HG02938 (cell line): Measurements from ENCODE around the gene PJVK.
"Not testable (repeated sequence)": the region's sequence is repeated elsewhere in the genome, so short reads cannot be mapped to it uniquely, and the experiment has no call there.

Source experiments
- ATAC-seq: cut with Tn5 transposase; IDR thresholded peaks from one replicate; pipeline ENCODE4 v1.9.1; 2021; ENCODE audit warnings: mild to moderate bottlenecking, moderate library complexity; ENCODE audit not compliant: unreplicated experiment

The PJVK gene, protein sequence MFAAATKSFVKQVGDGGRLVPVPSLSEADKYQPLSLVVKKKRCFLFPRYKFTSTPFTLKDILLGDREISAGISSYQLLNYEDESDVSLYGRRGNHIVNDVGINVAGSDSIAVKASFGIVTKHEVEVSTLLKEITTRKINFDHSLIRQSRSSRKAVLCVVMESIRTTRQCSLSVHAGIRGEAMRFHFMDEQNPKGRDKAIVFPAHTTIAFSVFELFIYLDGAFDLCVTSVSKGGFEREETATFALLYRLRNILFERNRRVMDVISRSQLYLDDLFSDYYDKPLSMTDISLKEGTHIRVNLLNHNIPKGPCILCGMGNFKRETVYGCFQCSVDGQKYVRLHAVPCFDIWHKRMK

DNA sequence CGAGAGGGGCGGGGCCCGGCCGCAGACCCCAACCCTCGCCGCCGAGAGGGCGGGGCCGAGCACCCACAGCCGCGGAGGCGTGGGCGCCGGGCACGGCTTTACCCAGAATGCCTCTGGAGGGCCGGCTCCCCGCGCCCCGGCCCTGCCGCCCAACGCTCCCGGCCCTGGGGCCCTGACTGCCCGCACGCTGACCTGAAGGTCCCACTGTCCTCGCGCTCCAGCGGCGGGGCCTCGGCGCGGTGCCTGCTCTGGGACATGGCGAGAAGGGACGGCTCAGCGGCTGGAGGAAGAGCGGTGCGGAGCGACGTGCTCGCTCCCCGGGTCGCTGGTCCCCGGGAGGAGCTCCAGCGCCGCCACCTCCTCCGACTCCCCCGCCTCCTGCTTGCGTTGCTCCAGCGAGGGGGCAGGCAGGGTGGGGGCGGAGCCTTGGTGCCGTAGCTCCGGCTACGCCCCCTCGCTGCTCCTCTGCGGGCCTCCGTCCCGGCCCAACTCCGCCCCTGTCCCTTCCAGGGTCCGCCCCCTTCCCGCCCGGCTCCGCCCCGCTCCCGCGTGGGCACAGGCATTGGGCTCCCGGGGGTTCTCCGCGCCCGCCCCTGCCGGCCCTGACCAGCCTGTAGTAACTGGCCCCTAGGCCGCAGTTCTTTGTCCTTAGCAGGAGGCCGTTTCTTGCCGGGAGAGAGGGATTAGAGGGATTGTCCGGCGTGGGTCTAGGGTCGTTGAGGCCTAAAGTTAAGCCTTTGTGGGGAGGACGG, at the start of gene PJVK, which contains the start of gene PRKRA:
Gene PJVK (plus strand): TSS at position 605 of the 752 bp plus-strand sequence. CDS start 2,032 bp downstream, outside the sequence.
Gene PRKRA (minus strand): TSS at position 402 of the 752 bp plus-strand sequence. CDS start 145 bp downstream, at position 257.
- peak; percentile 80 for ATAC-seq

DNA sequence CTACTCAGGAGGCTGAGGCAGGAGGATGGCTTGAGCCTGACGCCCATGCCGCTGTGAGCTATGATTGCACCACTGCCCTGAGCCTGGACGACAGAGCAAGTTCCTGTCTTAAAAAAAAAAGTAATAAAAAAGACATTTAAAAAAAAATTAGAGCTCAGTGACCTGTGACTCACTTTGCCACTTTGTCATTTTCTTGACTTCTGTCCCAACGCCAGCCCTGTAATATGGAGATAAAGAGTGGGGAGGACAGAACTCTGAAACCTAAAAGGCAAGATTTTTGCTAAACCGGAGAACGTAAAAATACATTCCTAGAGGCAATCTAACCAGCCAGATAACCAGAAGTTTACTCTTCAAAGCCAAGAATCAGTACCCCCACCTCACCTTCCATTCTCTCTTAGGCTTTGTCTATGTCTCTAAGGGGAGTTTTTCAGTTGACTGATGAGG, 49.2 kb upstream of the PJVK start:
- ATAC-seq: no peak

DNA sequence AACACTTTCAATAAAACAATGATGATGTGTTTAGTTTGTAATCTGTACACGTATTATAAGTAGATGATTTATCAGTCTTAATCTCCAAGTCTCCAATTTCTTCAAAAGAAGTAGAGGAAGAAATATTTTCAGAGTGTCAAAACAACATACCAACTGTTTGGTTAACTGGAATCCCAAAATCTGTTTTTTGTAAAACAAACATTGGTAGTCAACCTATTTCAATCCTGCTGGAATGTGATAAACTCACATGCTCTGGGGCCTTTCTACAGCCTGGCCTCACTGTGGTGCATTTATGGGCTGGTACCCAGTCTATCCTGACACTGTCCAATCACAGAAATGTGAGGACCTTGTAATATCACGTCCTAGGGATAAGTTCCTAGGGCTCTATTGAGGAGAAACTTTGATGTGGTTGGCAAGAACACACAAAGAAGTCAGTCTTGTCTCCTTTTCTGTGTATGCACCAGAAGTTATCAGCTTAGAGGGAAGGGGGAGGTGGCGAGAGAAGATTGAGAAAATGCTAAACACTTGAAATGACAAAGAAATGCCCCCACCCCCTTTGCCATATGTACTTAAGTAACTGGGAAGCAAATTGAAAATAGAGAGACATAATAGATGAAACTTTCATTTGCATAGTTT, 47.4 kb upstream of the PJVK start:
- peak; percentile 33 for ATAC-seq

DNA sequence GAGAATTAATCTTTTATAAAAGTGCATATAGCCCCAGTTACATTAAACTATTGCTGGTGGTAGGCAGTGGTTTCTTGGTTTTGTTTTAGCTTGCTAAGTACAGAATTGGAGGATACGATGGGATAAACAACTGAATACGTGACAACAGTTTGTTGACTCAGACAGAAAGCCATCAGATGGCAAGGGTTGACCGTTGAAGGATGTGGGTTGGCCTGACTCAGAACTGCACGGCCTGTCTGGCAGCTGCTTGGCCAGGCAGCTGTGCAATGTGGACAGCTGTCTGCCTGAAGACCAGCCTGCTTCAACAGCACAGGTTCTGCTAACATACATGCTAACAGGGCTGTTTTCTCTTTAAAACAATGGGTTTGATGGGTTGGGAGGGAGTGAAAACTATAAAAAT, 46.8 kb upstream of the PJVK start:
- peak; percentile 99 for ATAC-seq

DNA sequence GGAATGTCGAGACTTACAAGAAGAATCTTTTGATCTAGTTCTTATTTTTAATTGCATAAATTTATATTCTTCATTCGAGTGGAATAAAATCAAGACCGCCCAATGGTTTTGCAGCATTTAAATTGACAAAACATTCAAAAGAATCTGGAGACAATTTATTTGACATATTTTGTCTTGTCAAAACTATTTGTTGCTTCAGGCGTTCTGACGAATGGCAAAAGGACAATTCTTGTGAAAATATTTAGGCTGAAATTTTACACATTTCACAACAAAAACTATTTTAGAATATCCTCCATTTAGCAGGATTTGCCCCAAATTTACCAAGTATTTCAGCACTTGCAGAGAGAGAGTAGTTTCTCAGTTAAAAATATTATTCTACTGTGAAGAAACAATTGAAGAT, 41.9 kb upstream of the PJVK start:
- ATAC-seq: no peak

GRCh38 chr2:178412047-178412446, 39.1 kb upstream of the PJVK start:
- no peak for ATAC-seq

GRCh38 chr2:178412453-178412852, 38.7 kb upstream of the PJVK start:
- ATAC-seq: not testable (repeated sequence)

- ATAC-seq: peak; percentile 72
Measured at GRCh38 chr2:178413472-178414265, 37.5 kb upstream of the PJVK start.

- ATAC-seq: peak; percentile 77
Measured at GRCh38 chr2:178414266-178415247, 36.6 kb upstream of the PJVK start.

- no peak for ATAC-seq
Measured at GRCh38 chr2:178415979-178416378, 35.2 kb upstream of the PJVK start.

DNA sequence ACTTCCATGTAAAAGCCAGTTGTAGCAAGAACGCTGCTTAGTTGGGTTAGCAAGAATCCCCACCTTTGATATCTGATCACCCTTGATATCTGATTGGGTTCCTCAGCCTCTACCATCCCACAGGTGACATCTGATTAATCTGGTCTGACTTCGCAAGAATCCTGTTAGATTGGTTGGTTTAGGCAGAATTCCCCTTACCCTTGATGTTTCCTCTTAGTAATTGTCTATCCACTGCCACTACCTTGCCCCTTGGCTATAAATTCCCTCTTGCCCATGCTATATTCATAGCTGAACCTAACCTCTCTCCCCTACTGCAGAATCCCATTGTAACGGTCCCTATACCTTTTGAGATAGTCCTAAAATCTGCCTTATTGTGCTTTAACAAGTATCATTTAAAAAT, 33.3 kb upstream of the PJVK start:
- ATAC-seq: no peak

- no peak for ATAC-seq
Measured at GRCh38 chr2:178418426-178418825, 32.8 kb upstream of the PJVK start.

DNA sequence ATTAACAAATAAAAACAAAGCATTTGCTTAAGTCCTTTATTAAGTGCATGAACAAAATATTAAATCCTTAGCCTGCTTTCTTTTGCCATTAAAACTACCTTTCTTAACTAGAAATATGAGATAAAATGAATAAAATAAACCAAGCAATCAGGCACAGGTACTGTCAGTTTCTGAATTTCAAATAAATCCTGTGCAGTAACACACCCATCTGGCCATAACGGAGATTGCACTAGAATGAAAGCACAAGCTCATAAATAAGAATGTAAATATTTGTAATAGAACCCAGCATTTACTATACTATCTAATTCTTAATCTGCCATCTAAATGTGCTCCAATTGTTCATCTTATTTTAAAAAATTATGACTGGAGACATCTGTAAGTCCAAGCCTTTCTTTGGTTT, 32.1 kb upstream of the PJVK start:
- no peak for ATAC-seq

GRCh38 chr2:178420463-178420999, 30.6 kb upstream of the PJVK start:
- no peak for ATAC-seq

DNA sequence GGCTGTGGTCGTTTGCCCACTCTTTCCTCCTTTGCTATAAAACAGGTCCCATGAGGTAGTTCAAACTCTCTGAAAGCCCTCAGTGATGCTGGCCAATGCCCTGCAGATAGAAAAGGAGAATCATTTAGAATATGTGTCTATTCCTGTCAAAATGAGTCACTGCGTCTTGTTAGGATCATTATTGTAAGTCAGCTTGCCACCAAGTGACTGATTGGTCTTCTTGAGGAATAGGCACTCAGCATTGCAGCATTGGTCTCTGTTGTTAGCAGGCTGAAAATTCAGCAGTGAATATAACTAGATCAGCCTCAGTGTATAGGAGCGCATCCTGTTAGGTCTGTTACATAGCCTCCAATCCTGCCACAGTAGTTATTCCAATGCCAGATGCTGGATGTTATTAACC, 29.1 kb upstream of the PJVK start:
- no peak for ATAC-seq

- not testable (repeated sequence) for ATAC-seq
Measured at GRCh38 chr2:178423746-178424145, 27.4 kb upstream of the PJVK start.

GRCh38 chr2:178425255-178425827, 25.8 kb upstream of the PJVK start:
- no peak for ATAC-seq

DNA sequence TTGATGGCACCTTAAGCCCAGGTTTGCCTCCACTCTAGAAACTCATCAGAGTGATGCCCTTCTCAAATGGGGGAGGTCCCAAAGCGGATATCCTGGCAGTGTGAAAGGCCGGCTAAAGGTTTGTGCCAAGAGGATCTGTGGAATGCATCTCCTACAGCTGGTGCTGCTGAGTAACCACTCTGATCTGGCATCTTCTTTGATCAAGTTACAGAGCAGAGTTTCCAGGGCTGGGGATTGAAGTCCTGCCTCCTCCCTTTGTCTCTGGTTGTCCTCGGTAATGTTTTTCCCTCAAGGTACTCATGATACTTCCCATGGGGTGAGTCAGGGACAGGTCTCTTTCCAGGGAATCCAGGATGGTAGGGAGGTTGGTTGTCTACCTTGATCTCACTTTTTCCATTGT, 24.8 kb upstream of the PJVK start:
- no peak for ATAC-seq

DNA sequence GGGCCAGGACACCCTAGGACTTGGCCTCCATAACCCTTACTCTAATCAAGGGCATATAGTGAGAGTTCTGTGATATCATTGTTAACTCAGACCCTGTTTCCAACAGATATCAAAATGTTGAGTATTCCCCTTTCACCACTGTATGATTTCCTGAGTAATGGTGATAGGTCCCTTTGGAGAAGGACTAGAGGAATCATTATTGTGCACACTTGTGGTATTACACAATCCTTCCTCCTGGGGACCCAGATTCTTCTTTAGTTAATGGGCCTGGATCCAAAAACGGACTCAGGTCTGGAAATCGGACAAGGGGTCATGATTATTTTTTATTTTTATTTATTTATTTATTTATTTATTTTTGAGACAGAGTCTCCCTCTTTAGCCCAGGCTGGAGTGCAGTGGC, 23.7 kb upstream of the PJVK start:
- ATAC-seq: no peak
